Measurements from ENCODE around the gene CTTNBP2.
A peak's percentile ranks its signal among the peaks of the same experiment; 100 is the strongest.

CTTNBP2 gene

DNA sequence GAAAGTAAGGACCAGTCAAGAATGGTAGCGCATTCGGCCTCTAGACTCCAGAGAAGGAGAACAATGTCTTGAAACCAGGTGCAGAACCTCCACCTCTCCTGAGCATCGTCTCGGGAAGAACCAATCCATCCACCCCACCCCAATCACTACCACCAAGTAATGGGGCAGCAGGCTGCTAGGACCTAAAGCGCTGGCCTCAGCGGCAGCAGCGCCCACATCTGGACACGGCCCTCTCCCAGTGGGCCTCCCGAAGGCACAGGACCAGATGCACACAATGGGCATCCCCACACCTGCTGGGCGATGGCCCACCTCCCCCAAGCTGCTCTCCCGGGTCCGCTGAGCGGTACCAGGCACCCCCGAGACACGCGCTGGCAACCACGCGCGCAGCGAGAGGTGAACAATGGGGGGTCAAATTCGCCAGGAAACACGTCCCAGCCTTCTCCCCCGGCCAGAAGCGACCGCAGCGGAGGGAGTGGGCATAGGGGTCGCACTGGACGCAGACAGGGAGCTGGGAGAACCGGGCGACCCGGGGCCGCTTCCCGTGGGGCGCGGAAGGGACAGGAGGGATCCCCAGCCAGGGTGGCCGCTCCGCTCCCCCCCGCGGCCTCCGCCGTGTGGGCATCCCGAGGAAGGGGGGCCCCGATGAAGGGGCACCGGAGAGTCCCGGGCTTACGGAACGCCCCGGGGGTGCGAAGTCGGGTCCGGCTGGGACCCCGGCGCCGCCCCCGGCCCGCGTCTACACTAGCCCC, 506 bp downstream of the CTTNBP2 start:
- TF ChIP-seq, protein P1, sequence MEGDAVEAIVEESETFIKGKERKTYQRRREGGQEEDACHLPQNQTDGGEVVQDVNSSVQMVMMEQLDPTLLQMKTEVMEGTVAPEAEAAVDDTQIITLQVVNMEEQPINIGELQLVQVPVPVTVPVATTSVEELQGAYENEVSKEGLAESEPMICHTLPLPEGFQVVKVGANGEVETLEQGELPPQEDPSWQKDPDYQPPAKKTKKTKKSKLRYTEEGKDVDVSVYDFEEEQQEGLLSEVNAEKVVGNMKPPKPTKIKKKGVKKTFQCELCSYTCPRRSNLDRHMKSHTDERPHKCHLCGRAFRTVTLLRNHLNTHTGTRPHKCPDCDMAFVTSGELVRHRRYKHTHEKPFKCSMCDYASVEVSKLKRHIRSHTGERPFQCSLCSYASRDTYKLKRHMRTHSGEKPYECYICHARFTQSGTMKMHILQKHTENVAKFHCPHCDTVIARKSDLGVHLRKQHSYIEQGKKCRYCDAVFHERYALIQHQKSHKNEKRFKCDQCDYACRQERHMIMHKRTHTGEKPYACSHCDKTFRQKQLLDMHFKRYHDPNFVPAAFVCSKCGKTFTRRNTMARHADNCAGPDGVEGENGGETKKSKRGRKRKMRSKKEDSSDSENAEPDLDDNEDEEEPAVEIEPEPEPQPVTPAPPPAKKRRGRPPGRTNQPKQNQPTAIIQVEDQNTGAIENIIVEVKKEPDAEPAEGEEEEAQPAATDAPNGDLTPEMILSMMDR (IDR thresholded peaks at IDR 0.05; ENCODE audit: control extremely low read depth, extremely low read depth, low read depth, missing control alignments), result no peak
- POLR2A ChIA-PET, result no interaction called here
- CTCF ChIA-PET, result no interaction called here
- peak; percentile 13 for DNase-seq (ENCODE audit: extremely low spot score)

DNA sequence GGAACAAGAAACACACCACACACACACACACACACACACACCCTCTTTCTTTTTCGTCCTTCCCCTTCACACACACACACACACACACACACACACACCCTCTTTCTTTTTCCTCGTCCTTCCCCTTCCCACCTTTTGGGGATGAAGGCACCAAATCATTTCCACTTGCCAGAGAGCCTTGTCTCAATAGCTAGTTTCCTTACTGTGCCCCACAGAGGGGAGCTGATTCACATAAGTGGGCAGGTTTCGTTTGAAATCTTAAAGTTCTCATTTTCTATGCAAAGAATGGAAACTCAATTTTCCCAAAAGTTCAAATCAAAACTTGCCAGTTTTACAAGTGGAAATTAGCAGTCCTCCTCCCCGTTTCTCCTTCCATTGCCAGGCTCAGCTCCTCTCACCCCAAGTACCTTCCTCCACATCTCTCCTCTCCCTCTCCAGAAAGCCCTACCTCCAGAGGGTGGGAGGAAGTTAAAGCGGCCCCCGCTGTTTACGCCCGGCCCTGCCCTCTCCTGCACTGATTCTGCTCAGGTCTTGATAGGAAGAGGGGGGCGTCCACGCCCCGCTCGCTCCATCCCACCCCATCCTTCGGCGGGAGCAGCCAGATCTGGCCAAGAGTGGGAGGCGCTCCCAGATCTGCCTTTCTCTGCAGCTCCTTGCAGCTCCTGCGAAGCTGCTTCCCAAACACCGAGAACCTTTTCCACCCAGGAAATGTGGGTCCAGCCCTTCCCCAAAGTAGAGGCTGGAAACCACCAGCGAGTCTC, 1.3 kb downstream of the CTTNBP2 start:
- TF ChIP-seq, protein P1 (IDR thresholded peaks at IDR 0.05; ENCODE audit: control extremely low read depth, extremely low read depth, low read depth, missing control alignments), result no peak
- CTCF ChIA-PET, result no interaction called here
- POLR2A ChIA-PET, result no interaction called here
- DNase-seq (ENCODE audit: extremely low spot score), result no peak

DNA sequence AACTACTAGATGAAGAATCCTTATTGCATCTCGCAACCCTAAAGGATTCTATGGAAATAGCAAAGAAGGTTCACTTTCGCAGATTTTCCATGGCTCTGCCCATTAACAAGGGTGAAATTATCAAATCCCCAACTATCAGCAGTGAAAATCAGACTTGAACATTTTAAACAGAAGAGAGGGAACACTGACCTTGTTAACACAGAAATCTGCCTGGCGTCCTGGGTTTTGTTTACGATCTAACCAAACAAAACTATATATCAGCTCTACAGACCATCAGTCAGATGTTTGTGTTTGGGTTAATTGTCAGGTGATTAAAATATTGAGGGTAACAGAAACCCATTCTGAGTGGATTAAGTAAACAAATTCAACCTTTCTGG, 1.9 kb downstream of the CTTNBP2 start:
- POLR2A ChIA-PET, result no interaction called here
- TF ChIP-seq, protein P1 (IDR thresholded peaks at IDR 0.05; ENCODE audit: control extremely low read depth, extremely low read depth, low read depth, missing control alignments), result no peak
- no peak for DNase-seq (ENCODE audit: extremely low spot score)
- CTCF ChIA-PET, result no interaction called here

DNA sequence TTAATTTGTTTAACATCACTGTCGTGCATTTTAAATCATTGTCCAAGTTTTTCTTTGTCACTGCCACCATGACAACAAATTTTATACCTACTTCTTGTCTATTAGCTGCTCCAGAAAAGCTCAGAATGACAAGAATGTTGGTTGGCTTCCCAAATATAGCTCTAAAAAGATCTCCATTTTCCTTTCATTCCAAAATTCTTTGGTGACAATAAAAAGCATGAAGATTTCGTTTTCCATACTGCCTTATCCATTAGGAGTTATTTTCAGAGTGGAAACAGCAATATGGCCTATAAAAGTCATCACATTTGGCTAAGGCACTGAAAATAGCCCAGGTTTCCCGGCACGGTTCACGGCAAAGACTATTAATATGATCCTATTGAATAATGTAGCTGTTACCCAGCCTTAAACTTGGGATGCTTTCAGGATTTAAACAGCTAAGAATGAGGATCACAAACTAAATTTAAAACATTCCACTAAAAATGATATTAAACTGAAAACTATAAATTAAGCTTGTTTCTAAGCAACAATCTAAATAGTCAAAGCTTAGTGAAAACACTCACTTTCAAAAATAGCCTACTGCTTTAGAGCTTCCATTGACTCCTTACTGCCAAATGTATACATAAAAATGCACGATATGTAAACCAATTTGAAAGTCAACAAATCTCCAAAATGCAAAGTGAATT, 2.7 kb downstream of the CTTNBP2 start:
- ChIA-PET POLR2A (no interaction called here), CTCF (interaction anchor here (1.1 kb wide), 1 partner anchor 17 kb away, joined by 3 read pairs; no protein-coding TSS in a partner anchor)
- TF ChIP-seq, protein P1 (IDR thresholded peaks at IDR 0.05; ENCODE audit: control extremely low read depth, extremely low read depth, low read depth, missing control alignments), result no peak
- no peak for DNase-seq (ENCODE audit: extremely low spot score)

DNA sequence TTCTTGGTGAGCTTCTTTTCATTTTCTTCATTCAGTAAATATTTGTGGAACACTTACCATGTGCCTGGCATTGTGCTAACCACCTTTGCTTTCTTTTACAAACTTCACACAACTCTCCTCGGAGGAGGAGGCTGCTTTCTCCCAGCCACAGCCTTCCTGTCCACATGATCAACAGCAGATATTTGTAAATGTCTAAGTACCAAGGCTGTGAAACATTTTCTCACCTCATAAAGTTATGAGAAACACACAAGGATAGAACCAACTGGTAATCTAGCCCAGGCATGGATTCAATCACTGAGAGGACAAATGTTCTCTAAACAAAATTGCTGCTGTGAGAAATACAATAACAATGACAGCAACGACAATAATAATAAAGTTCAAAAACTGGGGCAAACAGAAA, 3.9 kb downstream of the CTTNBP2 start:
- ChIA-PET CTCF (interaction anchor here (1.0 kb wide), 1 partner anchor 12 kb away, joined by 3 read pairs; no protein-coding TSS in a partner anchor), POLR2A (no interaction called here)
- TF ChIP-seq, protein P1 (IDR thresholded peaks at IDR 0.05; ENCODE audit: control extremely low read depth, extremely low read depth, low read depth, missing control alignments), result no peak
- DNase-seq (ENCODE audit: extremely low spot score), result no peak

DNA sequence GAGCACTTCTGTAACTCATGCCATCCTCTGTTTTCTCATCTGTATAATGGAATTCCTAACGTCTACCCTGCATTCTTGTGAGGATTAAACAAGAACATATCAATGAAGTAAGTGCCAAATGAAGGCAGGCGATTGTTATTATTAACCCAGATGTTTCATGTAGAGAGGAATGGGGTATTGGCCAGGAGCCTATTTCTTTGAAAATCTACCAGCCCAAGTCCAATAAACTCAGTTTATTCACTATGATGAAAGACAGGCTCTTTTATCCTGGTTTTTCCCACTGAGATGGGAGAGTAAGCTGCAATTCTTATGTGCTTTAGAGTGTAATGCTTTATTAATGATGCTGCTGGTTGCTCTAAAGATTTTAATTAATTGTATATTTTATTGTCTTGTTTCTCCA, 9.6 kb downstream of the CTTNBP2 start:
- ChIA-PET CTCF (no interaction called here), POLR2A (no interaction called here)
- no peak for DNase-seq (ENCODE audit: extremely low spot score)
- TF ChIP-seq, protein P1 (IDR thresholded peaks at IDR 0.05; ENCODE audit: control extremely low read depth, extremely low read depth, low read depth, missing control alignments), result no peak
